GM19351 (cell line): ENCODE results near the gene WASL.
A peak's percentile ranks its signal among the peaks of the same experiment; 100 is the strongest.
"Not testable (repeated sequence)": the region's sequence is repeated elsewhere in the genome, so short reads cannot be mapped to it uniquely, and the experiment has no call there.

Experiments used
- ATAC-seq: cut with Tn5 transposase; IDR thresholded peaks from one replicate; pipeline ENCODE4 v1.9.1; 2021; ENCODE audit warnings: mild to moderate bottlenecking, moderate library complexity; ENCODE audit not compliant: unreplicated experiment

Gene WASL

GRCh38 chr7:123735539-123735938 is 13.3 kb downstream of the WASL start:
- ATAC-seq = no peak

- peak; percentile 55 for ATAC-seq
Observed at GRCh38 chr7:123734498-123734897, 14.3 kb downstream of the WASL start.

GRCh38 chr7:123732413-123733091 is 16.3 kb downstream of the WASL start:
- ATAC-seq = no peak

DNA sequence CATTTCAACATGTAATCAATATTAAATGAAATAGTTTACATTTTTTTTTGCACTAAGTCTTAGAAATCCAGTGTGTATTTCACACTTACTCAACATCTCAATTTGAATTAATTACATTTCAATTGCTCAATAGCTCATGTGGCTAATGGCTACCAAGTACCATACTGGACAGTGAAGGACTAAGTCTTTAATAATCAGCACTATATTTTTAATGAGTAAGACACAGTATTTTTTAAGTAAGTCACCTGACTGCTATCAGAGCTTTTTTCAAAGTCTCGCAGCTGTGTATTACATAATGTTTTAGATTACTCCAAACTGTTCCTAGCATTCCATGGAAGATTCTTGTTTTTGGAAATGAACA is 19.6 kb downstream of the WASL start:
- no peak for ATAC-seq

GRCh38 chr7:123727071-123727837 is 21.5 kb downstream of the WASL start:
- no peak for ATAC-seq

GRCh38 chr7:123725586-123726171 is 23.1 kb downstream of the WASL start:
- ATAC-seq = no peak

DNA sequence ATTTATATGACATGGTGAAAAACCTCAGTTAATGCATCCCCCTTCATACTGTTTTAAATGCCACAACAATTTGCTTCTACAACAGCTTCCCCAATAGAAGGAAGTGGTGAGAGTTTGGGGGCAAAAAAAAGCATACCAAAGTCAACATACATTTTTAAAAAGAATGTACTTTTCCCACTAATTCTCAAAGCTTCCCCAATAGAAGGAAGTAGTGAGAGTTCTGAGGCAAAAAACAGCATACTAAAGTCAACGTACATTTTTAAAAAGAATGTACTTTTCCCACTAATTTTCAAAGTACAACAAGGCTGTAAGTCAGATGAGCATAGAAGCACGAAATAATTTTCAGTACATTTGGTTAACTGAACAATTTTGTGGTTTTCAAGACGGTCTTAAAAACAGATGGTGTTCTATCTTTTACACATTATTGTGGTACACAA is 24.0 kb downstream of the WASL start:
- ATAC-seq = peak; percentile 50

DNA sequence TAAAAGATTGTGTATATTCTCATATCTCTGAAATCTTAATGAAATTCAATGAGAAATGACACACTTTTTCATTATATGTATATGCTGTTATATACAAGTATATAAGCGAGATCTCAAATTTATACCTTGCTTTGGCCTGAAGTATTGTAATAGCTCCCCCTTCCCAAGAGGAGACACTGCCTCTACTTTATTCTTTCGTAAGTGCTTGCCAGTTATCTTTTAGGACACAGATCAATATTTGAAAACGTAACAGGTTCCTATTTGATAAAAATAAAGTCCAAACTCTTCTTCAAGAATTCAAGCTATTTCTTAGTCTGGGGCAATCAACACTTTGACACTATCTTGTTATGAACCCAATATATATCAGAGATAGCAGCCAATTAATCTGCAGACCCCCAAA is 24.9 kb downstream of the WASL start:
- ATAC-seq = no peak

- not testable (repeated sequence) for ATAC-seq
Observed at GRCh38 chr7:123720527-123720926, 28.3 kb downstream of the WASL start.

- no peak for ATAC-seq
Observed at GRCh38 chr7:123719197-123719721, 29.5 kb downstream of the WASL start.

- no peak for ATAC-seq
Observed at GRCh38 chr7:123718773-123719172, 30.0 kb downstream of the WASL start.

- no peak for ATAC-seq
Observed at GRCh38 chr7:123717689-123718088, 31.1 kb downstream of the WASL start.

DNA sequence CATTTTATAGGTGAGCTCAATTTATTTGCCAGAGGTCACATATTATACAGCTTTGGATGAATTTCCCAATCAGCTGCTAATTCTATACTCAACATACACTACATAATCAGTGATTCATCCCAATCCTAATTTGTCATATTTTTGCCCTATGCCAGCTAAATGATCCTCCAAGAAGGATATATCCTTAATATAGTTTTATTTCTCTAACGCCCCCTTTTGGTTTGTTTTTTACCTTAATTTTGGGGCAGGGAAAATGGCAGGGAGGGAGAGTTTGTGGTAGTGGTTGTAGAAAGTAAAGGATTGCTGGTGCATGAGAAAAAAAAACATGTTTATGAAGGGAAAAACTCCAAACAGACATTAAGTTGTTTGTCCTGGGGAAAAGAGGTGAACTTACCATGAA is 31.9 kb downstream of the WASL start:
- ATAC-seq = no peak

GRCh38 chr7:123715799-123716198 is 33.0 kb downstream of the WASL start:
- ATAC-seq = no peak

GRCh38 chr7:123715198-123715597 is 33.6 kb downstream of the WASL start:
- ATAC-seq = no peak

GRCh38 chr7:123714296-123715080 is 34.3 kb downstream of the WASL start:
- ATAC-seq = no peak

GRCh38 chr7:123712619-123713018 is 36.2 kb downstream of the WASL start:
- peak; percentile 32 for ATAC-seq

GRCh38 chr7:123711832-123712293 is 36.9 kb downstream of the WASL start:
- ATAC-seq = no peak

DNA sequence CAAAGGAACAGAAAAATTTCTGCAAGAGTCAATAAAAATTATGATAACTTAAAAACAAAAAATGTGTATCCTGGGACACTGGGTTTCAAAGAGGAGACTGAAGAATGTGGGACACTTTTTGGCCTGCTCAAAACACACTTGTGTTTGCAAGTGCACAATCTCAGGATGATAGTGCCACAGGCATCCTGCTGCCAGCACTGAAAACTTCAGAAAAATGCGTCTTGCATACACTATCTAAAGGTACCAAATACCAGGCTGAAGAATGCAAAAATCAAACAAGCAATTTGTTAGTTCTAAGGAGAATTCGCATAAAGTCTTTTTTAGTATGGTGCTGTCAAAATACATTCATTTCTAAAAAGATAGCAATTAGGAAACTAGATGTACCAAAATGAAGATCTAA is 38.1 kb downstream of the WASL start:
- ATAC-seq = peak; percentile 30

GRCh38 chr7:123709525-123709924 is 39.3 kb downstream of the WASL start:
- ATAC-seq = no peak
